ENCODE data around the gene VPS50. TPM values are rescaled to one million over a fixed set of nuclear protein-coding genes. Genes with fewer than 3 reads are reported as not detected.
"Not testable (repeated sequence)": the region's sequence is repeated elsewhere in the genome, so short reads cannot be mapped to it uniquely, and the experiment has no call there.

The VPS50 gene
- total and polyA plus RNA-seq, 8 donors: 3.3 to 18.9 (median 9.5) TPM

GRCh38 chr7:93367254-93367653 is 135.1 kb downstream of the VPS50 start:
- DNase-seq: no peak
- intact Hi-C loops (cut with DNase I): no loop called here
- no peak for TF ChIP-seq CTCF (IDR thresholded peaks at IDR 0.05)
- no peak overlapping the region for H3K27ac ChIP-seq
- no peaks in the 10 kb centered on the region for H3K9me3 ChIP-seq
- no peaks in the 10 kb centered on the region for H3K36me3 ChIP-seq
- WGBS, 2 donors: 32 to 37% methylated on average over 2 of the region's 2 CpGs
- FAIRE-seq: no peak
- ATAC-seq: no peak
- no peaks in the 10 kb centered on the region for H3K27me3 ChIP-seq
- H3K4me3 ChIP-seq: no peak overlapping the region
- H3K4me1 ChIP-seq: no peaks in the 10 kb centered on the region

GRCh38 chr7:93370937-93371336 is 138.8 kb downstream of the VPS50 start:
- H3K4me1 ChIP-seq; H3K27ac ChIP-seq; FAIRE-seq; intact Hi-C loops (cut with DNase I); DNase-seq; H3K27me3 ChIP-seq; H3K4me3 ChIP-seq; H3K36me3 ChIP-seq; ATAC-seq; H3K9me3 ChIP-seq: not testable (repeated sequence)
- WGBS, 2 donors: 63 to 71% methylated on average over 3 of the region's 3 CpGs

GRCh38 chr7:93373537-93373936 is 141.4 kb downstream of the VPS50 start:
- Histone ChIP-seq H3K4me3 (no peak overlapping the region), H3K36me3 (no peaks in the 10 kb centered on the region), H3K27me3 (no peaks in the 10 kb centered on the region), H3K27ac (no peak overlapping the region), H3K9me3 (no peaks in the 10 kb centered on the region), H3K4me1 (no peaks in the 10 kb centered on the region)
- FAIRE-seq: no peak
- intact Hi-C loops (cut with DNase I): no loop called here
- ATAC-seq: no peak
- no peak for DNase-seq
- no peak for TF ChIP-seq CTCF (IDR thresholded peaks at IDR 0.05)

- no peak overlapping the region for H3K27ac ChIP-seq
- FAIRE-seq: no peak
- no peak for DNase-seq
- H3K4me3 ChIP-seq: no peak overlapping the region
- ATAC-seq: peak in 3 of 4 donors; percentile 55 to 67 (median 55)
- intact Hi-C loops (cut with DNase I): no loop called here
- H3K36me3 ChIP-seq: no peaks in the 10 kb centered on the region
- WGBS, 2 donors: 22 to 25% methylated on average over 5 of the region's 5 CpGs
- peak in 2 of 4 donors; percentile 15 to 64 for TF ChIP-seq CTCF (IDR thresholded peaks at IDR 0.05)
- no peaks in the 10 kb centered on the region for H3K27me3 ChIP-seq
- H3K9me3 ChIP-seq: no peaks in the 10 kb centered on the region
- no peaks in the 10 kb centered on the region for H3K4me1 ChIP-seq
These were observed 142.3 kb downstream of the VPS50 start for GRCh38 chr7:93374345-93374940.

GRCh38 chr7:93375603-93376002 is 143.4 kb downstream of the VPS50 start:
- Histone ChIP-seq H3K9me3 (no peaks in the 10 kb centered on the region), H3K36me3 (no peaks in the 10 kb centered on the region), H3K27ac (no peak overlapping the region), H3K4me3 (no peak overlapping the region), H3K27me3 (no peaks in the 10 kb centered on the region), H3K4me1 (no peaks in the 10 kb centered on the region)
- no peak for FAIRE-seq
- ATAC-seq: no peak
- no peak for DNase-seq
- TF ChIP-seq CTCF (IDR thresholded peaks at IDR 0.05): no peak
- intact Hi-C loops (cut with DNase I): no loop called here

All from pancreas (tissue), 10 donors.